GM03348 (cell line): ENCODE results near the gene CCDC74A.
"Not testable (repeated sequence)": the region's sequence is repeated elsewhere in the genome, so short reads cannot be mapped to it uniquely, and the experiment has no call there.

Experiments
- DNase-seq: peaks from one replicate; pipeline ENCODE4 v3.0.0; 2012; ENCODE audit warnings: low spot score

The CCDC74A gene

DNA sequence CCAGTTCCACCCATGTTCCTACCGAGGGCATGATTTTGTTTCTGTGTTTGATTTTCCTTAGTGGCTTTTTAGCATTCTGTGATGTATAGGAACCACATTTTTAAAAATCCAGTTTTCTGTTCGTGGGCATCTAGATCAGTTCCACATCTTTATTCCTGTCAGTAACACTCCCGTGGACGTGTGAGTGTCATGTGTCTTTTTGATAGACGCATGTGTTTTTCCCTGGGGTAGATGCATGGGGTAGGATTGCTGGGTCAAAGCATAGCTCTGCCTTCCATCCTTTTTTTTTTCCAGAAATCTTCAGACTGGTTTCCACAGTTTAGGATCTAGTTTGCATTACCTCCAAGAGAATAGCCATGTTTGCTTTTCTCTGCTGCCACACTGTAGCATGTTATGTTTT, 38.7 kb downstream of the CCDC74A start:
- DNase-seq = no peak

GRCh38 chr2:131567891-131568290, 40.2 kb downstream of the CCDC74A start:
- DNase-seq = no peak

DNA sequence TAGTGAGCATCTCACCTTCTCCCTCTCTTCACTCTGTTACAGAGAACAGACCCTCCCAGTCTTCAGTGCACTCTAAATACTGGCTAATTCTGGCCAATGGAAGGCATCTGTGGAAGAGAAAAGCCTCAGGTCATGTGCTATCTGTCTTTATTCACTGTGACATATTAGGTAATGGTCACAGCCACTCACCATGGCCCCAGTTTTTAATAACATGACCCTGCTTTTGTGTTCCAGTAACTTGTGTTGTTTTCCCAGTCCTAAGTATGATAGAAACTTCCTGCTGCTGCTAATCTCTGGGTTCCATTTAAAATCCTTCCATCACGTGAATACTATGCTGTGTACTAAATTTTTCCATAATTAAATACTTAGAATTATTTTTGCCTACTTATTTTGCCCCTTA, 40.7 kb downstream of the CCDC74A start:
- DNase-seq = not testable (repeated sequence)

DNA sequence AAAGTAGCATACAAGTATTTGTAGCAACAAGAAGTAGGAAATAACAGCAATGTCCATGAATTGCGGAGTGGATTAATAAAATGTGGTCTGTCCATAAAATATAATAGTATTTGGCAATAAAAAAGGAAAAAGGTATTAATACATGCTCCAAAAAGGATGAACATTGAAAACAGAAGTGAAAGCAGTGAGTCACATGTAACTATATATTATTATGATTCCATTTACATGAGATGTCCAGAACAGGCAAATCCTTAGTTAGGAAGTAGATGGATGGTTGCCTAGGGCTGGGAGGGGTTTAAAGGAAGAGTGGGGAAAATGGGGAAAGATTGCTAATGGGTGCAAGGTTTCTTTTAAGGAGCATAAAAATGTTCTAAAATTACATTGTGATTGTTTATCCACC, 44.5 kb downstream of the CCDC74A start:
- no peak for DNase-seq

GRCh38 chr2:131577812-131578211, 50.1 kb downstream of the CCDC74A start:
- no peak for DNase-seq

GRCh38 chr2:131580187-131580586, 52.5 kb downstream of the CCDC74A start:
- no peak for DNase-seq
